Stimulated activated CD4-positive, alpha-beta T cell treated with anti-CD3 and anti-CD28 coated beads, Interleukin-12 subunit alpha, Interleukin-12 subunit beta, amount 100 ng/mL, for 24 hours (primary cell): ENCODE measurements around the gene NAA80.

ENCODE experiments used
- DNase-seq, 2 experiments: peaks; one replicate each; pipeline ENCODE4 v3.0.0-alpha.2; 2020; ENCODE audit warnings: low read depth in 2 of 2

NAA80 gene, protein sequence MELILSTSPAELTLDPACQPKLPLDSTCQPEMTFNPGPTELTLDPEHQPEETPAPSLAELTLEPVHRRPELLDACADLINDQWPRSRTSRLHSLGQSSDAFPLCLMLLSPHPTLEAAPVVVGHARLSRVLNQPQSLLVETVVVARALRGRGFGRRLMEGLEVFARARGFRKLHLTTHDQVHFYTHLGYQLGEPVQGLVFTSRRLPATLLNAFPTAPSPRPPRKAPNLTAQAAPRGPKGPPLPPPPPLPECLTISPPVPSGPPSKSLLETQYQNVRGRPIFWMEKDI

DNA sequence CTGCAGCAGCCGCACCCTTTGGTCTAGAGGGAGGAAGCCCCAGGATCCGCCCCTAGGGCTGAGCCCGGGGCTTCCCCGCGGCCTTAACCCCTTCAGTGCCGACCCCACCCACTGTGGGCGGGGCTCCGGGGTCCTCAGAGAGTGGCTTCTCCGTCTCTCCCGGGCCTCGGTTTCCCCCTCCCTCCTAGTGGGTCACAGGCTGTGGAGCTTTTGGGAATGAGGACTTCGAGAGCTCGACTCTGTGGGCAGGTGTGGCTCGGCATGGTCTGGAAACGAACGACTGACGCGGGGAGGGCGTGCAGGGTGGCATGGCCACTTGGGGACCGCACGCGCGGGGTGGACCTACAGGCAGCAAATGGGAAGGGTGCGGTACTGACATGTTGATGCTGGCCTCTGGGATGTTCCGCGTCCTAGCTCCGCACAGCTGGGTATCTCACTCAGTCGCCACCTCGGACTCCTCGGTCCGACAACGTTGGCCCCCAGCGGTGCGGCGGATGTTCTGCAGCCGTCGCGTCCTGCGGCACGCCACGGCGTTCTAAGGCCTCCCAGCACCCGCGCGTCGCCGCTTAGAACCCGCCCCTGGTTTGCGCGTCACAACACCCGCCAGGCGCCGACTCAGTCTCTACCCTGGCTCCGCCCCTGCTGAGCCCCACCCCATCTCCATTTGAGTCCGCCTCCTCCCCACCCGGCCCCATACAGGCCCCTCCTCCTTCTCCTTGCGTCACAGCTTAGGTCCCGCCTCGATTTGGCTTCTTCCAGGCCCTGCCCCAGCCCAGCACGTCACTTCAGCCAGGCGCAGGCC lies at the start of gene NAA80, which contains the start of gene HYAL3:
Gene NAA80, minus strand, starts transcription at position 570 of the 802 bp plus-strand sequence. CDS start 1,942 bp downstream, outside the sequence.
Gene HYAL3, minus strand, starts transcription at position 570 of the 802 bp plus-strand sequence. CDS start 3,803 bp downstream, outside the sequence.
- peak; percentile 99 for DNase-seq

DNA sequence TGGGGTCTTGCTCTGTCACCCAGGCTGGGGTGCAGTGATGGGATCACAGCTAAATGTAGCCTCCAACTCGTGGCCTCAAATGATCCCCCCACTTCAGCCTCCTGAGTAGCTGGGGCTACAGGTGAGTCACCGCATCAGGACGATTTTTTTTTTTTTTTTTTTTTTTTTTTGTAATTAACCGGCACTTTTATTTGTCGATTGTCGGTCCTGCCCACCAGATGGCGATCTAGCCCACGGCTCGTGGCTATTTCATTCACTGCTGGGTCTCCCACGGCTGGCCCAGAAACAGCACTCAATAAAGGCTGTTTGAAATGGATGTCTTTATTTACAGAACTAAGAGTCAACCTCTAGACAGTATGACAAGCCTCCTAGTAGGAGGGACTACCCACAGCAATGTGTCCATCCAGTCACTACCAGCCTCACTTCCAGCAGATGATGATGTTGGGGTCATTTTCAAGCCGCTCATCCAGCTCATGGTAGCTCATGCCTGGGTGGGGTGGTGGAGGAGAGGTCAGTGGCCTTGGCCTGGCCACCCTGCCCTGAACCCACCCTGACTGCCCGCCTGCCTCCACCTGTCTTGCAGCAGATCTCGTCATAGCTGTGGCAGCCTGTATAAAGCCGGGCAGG lies 48.1 kb upstream of the NAA80 start:
- peak; percentile 43 to 67 for DNase-seq

DNA sequence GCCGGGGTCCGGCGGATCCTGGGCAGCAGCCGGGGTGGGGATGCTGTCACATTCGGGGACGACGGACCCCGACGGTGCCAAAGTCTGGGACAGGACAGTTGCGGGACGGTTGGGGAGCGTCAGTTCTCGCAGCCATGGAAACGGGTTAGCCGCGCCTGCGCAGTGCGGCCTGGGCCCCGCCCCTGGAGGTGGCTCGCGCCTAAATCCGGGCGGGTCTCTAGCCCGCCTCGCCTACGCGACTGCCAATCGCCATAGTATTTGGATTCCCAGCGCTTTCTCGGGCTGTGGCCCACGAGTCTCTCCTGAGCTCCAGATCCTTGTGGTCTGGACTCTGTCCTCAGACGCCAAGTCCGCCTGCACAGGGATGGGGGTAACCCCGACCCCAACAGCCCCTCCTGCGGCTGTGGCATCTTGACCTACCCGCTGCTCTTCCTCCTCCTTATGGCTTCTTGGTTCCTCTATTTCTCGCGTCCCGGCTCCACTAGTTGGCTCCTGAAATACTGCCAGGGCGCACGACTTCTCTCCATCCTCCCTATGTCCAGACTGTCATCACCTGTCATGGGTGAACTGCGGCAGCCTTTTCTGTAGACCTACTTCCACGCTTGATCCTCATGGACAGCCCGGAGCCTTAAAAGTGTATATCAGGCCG lies 46.5 kb upstream of the NAA80 start, which contains the start of gene ZMYND10:
Gene ZMYND10, minus strand, starts transcription at position 147 of the 649 bp plus-strand sequence. CDS start 153 bp downstream, outside the sequence.
- DNase-seq, result peak; percentile 51 to 78

DNA sequence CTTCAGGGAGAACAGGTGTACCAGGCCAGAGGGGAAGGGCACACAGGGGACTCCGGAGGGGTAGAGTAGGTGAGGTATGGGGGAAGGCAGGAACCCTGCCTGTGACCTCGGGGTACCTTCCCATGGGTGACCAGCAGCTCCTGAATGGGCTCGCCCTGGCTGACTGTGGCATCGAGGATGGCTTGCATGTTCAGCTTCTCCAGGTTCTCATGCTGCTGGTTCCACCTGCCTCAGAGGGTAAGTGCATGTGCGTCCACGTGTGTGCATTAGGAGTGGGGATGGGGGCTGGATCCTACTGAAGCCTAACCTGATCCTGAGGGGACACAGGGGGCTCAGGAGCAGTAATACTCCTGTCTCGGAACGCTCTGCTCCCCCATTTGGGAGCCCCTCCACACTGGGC lies 45.8 kb upstream of the NAA80 start:
- no peak for DNase-seq

GRCh38 chr3:50342813-50343633 lies 43.8 kb upstream of the NAA80 start:
- DNase-seq, result no peak

- no peak for DNase-seq
These were observed 42.9 kb upstream of the NAA80 start for GRCh38 chr3:50341996-50342650.

GRCh38 chr3:50341537-50341936 lies 42.3 kb upstream of the NAA80 start:
- DNase-seq, result no peak

GRCh38 chr3:50340448-50341329 lies 41.5 kb upstream of the NAA80 start, which contains the start of gene RASSF1:
Gene RASSF1, minus strand, starts transcription at chr3:50340836. Its CDS starts 31 bp downstream, at chr3:50340805.
- peak in 1 of 2 experiments; percentile 76 for DNase-seq

GRCh38 chr3:50340147-50340447 lies 40.9 kb upstream of the NAA80 start:
- DNase-seq, result no peak

DNA sequence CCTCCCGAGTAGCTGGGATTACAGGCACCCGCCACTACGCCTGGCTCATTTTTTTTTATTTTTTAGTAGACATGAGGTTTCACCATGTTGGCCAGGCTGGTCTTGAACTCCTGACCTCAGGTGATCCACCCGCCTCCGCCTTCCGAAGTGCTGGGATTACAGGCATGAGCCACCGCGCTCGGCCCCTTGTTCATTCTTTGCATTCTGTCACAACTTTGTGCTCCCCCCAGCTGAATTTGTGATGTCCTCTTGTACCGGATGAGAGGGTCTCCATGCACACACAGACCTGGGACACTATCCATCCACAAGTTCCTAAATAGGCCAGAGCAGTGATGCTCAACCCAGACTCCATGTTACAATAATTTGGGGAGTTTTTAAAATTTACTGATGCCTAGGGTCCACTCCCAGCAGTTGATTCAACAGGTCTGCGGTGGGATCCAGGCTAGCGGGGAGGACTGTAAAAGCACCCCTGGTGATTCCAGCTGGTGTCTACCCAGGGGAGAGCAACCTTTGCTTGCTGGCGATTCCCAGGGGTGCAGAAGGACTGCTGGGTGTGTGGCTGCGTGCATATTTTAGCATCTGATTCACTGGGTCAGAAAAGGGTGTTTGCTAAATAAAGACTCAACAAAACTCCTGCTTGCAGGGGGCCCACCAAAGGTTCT lies 40.4 kb upstream of the NAA80 start:
- DNase-seq, result no peak

- DNase-seq, result no peak
These were observed 39.8 kb upstream of the NAA80 start for GRCh38 chr3:50338965-50339364.

DNA sequence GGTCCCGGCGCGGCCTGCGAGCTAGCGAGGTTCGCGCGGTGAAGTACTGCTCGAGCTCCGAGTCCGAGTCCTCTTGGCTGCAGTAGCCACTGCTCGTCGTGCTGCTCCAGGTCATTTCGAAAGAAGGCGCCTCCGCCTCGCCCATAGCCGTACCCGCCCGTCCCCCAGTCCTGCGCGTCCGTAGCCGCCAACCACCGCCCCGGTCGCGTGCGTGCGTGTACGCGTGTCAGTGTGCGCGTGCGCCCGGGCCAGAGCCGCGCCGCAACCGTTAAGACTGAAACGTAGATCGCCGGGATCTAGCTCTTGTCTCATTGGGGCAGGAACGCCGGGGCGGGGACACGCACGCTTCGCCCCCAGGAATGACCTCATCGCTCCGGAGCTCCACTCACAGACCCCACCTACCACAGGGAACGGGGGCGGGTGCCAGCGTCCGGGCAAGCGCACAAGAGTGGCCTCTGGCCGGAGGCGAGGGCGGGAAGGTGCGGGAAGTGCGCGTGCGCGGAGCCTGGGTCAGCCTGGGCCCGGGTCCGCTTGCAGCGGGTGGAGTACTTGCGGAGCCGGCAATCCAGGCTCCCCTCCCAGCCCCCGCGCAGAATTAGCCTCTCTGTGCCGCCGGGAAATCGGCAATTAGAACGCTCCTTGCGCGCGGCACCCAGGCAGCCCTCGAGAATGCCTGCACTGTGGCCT lies 38.1 kb upstream of the NAA80 start:
- peak; percentile 91 to 97 for DNase-seq

GRCh38 chr3:50336452-50337174 lies 37.4 kb upstream of the NAA80 start:
- DNase-seq, result peak in 1 of 2 experiments; percentile 44

- no peak for DNase-seq
These were observed 35.3 kb upstream of the NAA80 start for GRCh38 chr3:50334339-50335075.

- DNase-seq, result no peak
These were observed 34.6 kb upstream of the NAA80 start for GRCh38 chr3:50333744-50334328.

GRCh38 chr3:50331364-50331907 lies 32.2 kb upstream of the NAA80 start:
- no peak for DNase-seq
